Nephron (organoid): Measurements from ENCODE around the gene HECTD3.

ENCODE experiments used
- H3K27ac Mint-ChIP-seq, 3 experiments: 2 replicates each; pipeline ENCODE4 v1.8.0; 2020; ENCODE audit warnings: mixed read lengths in 3 of 3, mild to moderate bottlenecking in 2 of 3, moderate library complexity in 1 of 3
- H3K27me3 Mint-ChIP-seq: 2 replicates; pipeline ENCODE4 v1.8.0; 2021; ENCODE audit warnings: low read depth, mild to moderate bottlenecking, moderate library complexity, mixed read lengths
- H3K36me3 Mint-ChIP-seq: 2 replicates; pipeline ENCODE4 v1.8.0; 2020; ENCODE audit warnings: low read depth, mixed read lengths
- H3K4me1 Mint-ChIP-seq: 2 replicates; pipeline ENCODE4 v1.8.0; 2020; ENCODE audit warnings: mixed read lengths
- H3K4me3 Mint-ChIP-seq, 3 experiments: 2 replicates each; pipeline ENCODE4 v1.8.0; 2020; ENCODE audit warnings: mild to moderate bottlenecking in 3 of 3, mixed read lengths in 3 of 3, moderate library complexity in 2 of 3
- H3K9me3 Mint-ChIP-seq: 2 replicates; pipeline ENCODE4 v1.8.0; 2020; ENCODE audit warnings: mixed read lengths
- TF ChIP-seq, protein P1 (sequence below), 3 experiments: fragments of 200-600 bp; sonication (generic); IDR thresholded peaks; one replicate each; pipeline ENCODE4 v1.5.0; 2021; ENCODE audit warnings: antibody characterized with exemption in 3 of 3; ENCODE audit not compliant: unreplicated experiment in 3 of 3

Gene HECTD3

DNA sequence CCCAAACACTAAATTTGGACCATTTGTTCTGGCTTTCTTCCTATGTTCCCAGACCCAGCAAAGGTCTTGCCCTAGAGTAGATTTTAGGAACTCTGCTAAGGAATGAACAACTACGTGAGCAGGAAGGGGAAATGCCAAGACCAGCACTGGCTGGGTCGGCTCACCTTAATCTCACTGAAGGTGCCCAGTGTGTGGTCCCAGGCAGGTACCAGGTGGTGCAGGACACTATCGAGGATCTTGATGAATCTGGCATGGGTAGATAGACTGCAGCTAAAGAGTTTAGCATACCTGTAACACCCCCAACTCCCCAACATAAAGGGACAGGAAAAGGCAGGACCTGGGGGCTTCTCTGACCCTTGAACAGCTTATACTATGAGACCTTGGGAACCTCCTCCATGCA, 3.0 kb downstream of the HECTD3 start:
- H3K27me3 Mint-ChIP-seq, result no peaks in the 10 kb centered on the region
- H3K27ac Mint-ChIP-seq, result no peak overlapping the region
- H3K4me3 Mint-ChIP-seq, result peak overlapping the region; percentile 11 to 61 (median 49)
- TF ChIP-seq, protein P1, sequence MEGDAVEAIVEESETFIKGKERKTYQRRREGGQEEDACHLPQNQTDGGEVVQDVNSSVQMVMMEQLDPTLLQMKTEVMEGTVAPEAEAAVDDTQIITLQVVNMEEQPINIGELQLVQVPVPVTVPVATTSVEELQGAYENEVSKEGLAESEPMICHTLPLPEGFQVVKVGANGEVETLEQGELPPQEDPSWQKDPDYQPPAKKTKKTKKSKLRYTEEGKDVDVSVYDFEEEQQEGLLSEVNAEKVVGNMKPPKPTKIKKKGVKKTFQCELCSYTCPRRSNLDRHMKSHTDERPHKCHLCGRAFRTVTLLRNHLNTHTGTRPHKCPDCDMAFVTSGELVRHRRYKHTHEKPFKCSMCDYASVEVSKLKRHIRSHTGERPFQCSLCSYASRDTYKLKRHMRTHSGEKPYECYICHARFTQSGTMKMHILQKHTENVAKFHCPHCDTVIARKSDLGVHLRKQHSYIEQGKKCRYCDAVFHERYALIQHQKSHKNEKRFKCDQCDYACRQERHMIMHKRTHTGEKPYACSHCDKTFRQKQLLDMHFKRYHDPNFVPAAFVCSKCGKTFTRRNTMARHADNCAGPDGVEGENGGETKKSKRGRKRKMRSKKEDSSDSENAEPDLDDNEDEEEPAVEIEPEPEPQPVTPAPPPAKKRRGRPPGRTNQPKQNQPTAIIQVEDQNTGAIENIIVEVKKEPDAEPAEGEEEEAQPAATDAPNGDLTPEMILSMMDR (IDR thresholded peaks at IDR 0.05; ENCODE audit: unreplicated experiment in 3 of 3), result no peak
- peaks cover 33% of the 10 kb centered on the region for H3K36me3 Mint-ChIP-seq
- no peaks in the 10 kb centered on the region for H3K9me3 Mint-ChIP-seq
- H3K4me1 Mint-ChIP-seq, result peaks cover 17% of the 10 kb centered on the region

GRCh38 chr1:45007311-45007710, 3.8 kb downstream of the HECTD3 start:
- peak overlapping the region in 2 of 3 experiments; percentile 24 to 57 for H3K4me3 Mint-ChIP-seq
- no peak overlapping the region for H3K27ac Mint-ChIP-seq
- H3K36me3 Mint-ChIP-seq, result peaks cover 39% of the 10 kb centered on the region
- peaks cover 17% of the 10 kb centered on the region for H3K4me1 Mint-ChIP-seq
- TF ChIP-seq, protein P1 (IDR thresholded peaks at IDR 0.05; ENCODE audit: unreplicated experiment in 3 of 3), result no peak
- no peaks in the 10 kb centered on the region for H3K9me3 Mint-ChIP-seq
- no peaks in the 10 kb centered on the region for H3K27me3 Mint-ChIP-seq

- H3K27me3 Mint-ChIP-seq, result no peaks in the 10 kb centered on the region
- no peak overlapping the region for H3K27ac Mint-ChIP-seq
- no peak overlapping the region for H3K4me3 Mint-ChIP-seq
- TF ChIP-seq, protein P1 (IDR thresholded peaks at IDR 0.05; ENCODE audit: unreplicated experiment in 3 of 3), result no peak
- no peaks in the 10 kb centered on the region for H3K9me3 Mint-ChIP-seq
- peaks cover 6% of the 10 kb centered on the region for H3K4me1 Mint-ChIP-seq
- peaks cover 43% of the 10 kb centered on the region for H3K36me3 Mint-ChIP-seq
These were observed 5.4 kb downstream of the HECTD3 start for GRCh38 chr1:45005761-45006160.

GRCh38 chr1:45004281-45004920, 6.7 kb downstream of the HECTD3 start:
- Mint-ChIP-seq H3K27me3 (no peaks in the 10 kb centered on the region), H3K4me1 (no peaks in the 10 kb centered on the region), H3K4me3 (no peak overlapping the region), H3K9me3 (no peaks in the 10 kb centered on the region), H3K27ac (no peak overlapping the region), H3K36me3 (peaks cover 43% of the 10 kb centered on the region)
- TF ChIP-seq, protein P1 (IDR thresholded peaks at IDR 0.05; ENCODE audit: unreplicated experiment in 3 of 3), result no peak

DNA sequence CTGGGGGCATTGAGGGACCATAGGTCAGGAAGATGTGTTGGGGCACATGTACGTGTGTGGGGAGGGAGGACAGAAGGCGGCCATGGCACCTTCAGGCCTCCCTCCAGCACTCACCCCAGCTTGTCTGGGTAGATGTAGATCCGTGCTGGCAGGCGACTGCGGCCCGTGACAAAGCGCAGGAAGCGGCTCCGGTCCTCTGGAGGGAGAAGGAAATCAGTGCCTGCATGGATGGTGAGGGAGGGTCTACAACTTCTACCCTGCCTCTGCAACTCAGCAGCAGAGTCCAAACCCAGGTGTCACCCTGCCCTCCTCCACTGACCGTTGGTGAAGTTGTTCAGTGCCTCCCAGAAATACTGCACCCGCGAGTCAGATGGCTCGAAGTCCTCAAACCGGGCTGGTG, 7.4 kb downstream of the HECTD3 start:
- H3K4me3 Mint-ChIP-seq, result no peak overlapping the region
- TF ChIP-seq, protein P1 (IDR thresholded peaks at IDR 0.05; ENCODE audit: unreplicated experiment in 3 of 3), result no peak

More for the DNA sequence above, 7.4 kb downstream of the HECTD3 start:
- H3K27me3 Mint-ChIP-seq, result no peaks in the 10 kb centered on the region
- H3K27ac Mint-ChIP-seq, result no peak overlapping the region
- no peaks in the 10 kb centered on the region for H3K4me1 Mint-ChIP-seq
- H3K36me3 Mint-ChIP-seq, result peaks cover 38% of the 10 kb centered on the region
- no peaks in the 10 kb centered on the region for H3K9me3 Mint-ChIP-seq
